SK-N-MC (cell line): ENCODE data around the gene DIO1.

Experiments used
- EZH2 ChIP-seq: fragments of 200-600 bp; sonication (generic); IDR thresholded peaks from one replicate; pipeline ENCODE4 v1.6.1; 2017; ENCODE audit warnings: antibody characterized with exemption
- FOXP2 ChIP-seq: optimal IDR thresholded peaks from 2 replicates; pipeline ENCODE3; 2011; ENCODE audit warnings: mild to moderate bottlenecking, moderate library complexity; ENCODE audit not compliant: insufficient read depth; ENCODE audit errors: extremely low read length, control extremely low read depth
- POLR2AphosphoS5 ChIP-seq: IDR thresholded peaks from 2 replicates; pipeline ENCODE4 v1.6.1; 2012; ENCODE audit warnings: mild to moderate bottlenecking, low read depth, low read length, borderline replicate concordance

- TF ChIP-seq POLR2AphosphoS5: no peak
- TF ChIP-seq EZH2: no peak
- TF ChIP-seq FOXP2: no peak
Observed at GRCh38 chr1:53938136-53938830, 44.3 kb downstream of the DIO1 start.
